ENCODE data around the gene PLA2R1. TPM values are rescaled to one million over a fixed set of nuclear protein-coding genes. Genes with fewer than 3 reads are reported as not detected.

Gene PLA2R1
- total RNA-seq, 1 experiment from 2014 or later = 8.4 TPM

DNA sequence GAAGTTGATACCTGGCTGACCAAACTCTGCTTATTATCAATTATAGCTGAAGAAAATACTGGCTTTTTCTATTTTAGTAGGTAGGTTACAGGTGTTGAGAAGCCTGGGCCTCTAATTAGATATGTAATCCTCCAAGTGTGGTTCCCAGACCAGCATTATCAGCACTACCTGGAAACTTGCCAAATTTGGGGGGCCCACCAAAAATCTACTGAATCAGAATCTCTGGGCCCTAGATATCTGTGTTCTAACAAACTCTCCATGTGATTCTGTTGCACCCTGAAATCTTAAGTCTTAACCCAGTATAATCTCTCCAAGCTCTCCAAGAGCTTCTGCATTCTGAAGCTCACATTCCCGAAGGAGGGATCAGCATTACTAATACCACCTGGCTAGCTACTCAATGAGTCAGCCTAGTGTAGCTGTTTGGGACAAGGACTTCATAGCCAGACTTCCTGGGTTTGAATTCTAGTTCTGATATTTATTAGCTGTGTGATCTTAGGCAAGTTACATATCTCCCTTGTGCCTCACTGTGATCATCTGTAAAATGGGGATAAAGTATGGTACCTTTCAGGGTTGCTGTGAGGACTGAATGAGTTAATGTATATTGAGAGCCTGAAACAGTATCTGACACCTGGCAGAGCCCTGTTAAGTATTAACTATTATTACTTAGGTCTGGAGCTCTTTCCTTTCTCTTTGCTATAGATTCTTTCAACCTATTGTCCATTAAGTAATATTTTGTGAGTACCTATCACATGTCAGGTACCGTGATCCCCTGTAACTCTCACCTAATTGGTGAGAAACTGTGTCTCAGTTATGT is 170.3 kb downstream of the PLA2R1 start:
- Mint-ChIP-seq H3K4me3 (ENCODE audit: unreplicated experiment) (no peak overlapping the region), H3K27ac (ENCODE audit: low read depth, unreplicated experiment) (no peak overlapping the region), H3K4me1 (ENCODE audit: insufficient read depth, unreplicated experiment) (no peaks in the 10 kb centered on the region), H3K27me3 (ENCODE audit: insufficient read depth, unreplicated experiment) (peaks cover 11% of the 10 kb centered on the region), H3K36me3 (ENCODE audit: insufficient read depth, unreplicated experiment) (no peaks in the 10 kb centered on the region), H3K9me3 (ENCODE audit: unreplicated experiment) (no peaks in the 10 kb centered on the region)
- intact Hi-C loops (cut with micrococcal nuclease) = no loop called here
- CTCF ChIA-PET = interaction anchor here (1.3 kb wide), 1 partner anchor 11 kb away, joined by 4 read pairs; no protein-coding TSS in a partner anchor
- TF ChIP-seq, protein P1, sequence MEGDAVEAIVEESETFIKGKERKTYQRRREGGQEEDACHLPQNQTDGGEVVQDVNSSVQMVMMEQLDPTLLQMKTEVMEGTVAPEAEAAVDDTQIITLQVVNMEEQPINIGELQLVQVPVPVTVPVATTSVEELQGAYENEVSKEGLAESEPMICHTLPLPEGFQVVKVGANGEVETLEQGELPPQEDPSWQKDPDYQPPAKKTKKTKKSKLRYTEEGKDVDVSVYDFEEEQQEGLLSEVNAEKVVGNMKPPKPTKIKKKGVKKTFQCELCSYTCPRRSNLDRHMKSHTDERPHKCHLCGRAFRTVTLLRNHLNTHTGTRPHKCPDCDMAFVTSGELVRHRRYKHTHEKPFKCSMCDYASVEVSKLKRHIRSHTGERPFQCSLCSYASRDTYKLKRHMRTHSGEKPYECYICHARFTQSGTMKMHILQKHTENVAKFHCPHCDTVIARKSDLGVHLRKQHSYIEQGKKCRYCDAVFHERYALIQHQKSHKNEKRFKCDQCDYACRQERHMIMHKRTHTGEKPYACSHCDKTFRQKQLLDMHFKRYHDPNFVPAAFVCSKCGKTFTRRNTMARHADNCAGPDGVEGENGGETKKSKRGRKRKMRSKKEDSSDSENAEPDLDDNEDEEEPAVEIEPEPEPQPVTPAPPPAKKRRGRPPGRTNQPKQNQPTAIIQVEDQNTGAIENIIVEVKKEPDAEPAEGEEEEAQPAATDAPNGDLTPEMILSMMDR (IDR thresholded peaks at IDR 0.05; ENCODE audit: unreplicated experiment) = no peak
- POLR2A ChIA-PET = no interaction called here
- no TSS peak for BruUV-seq (replicated peaks)
- DNase-seq (ENCODE audit: unreplicated experiment) = peak; percentile 57

DNA sequence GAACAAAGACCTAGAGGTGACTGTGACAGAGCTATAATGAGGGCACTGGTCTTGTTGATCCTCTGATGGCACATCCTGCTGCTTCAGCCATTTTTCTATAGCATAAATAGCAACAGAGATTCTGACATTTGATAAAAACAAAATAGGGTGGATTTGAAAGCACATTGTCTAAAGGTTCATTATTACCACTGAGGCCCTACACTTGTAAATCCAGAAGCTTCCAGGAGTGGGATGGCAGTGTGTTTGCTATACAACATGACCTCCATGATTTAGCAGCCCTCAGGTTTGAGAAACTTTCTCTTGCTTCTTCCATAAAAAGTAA is 171.2 kb downstream of the PLA2R1 start:
- Mint-ChIP-seq H3K9me3 (ENCODE audit: unreplicated experiment) (no peaks in the 10 kb centered on the region), H3K36me3 (ENCODE audit: insufficient read depth, unreplicated experiment) (no peaks in the 10 kb centered on the region), H3K27ac (ENCODE audit: low read depth, unreplicated experiment) (no peak overlapping the region), H3K27me3 (ENCODE audit: insufficient read depth, unreplicated experiment) (peaks cover 6% of the 10 kb centered on the region), H3K4me1 (ENCODE audit: insufficient read depth, unreplicated experiment) (no peaks in the 10 kb centered on the region), H3K4me3 (ENCODE audit: unreplicated experiment) (no peak overlapping the region)
- ChIA-PET CTCF (interaction anchor here (0.5 to 1.3 kb wide), 3 partner anchors 10 to 37 kb away, joined by 3 to 4 read pairs (median 3); no protein-coding TSS in a partner anchor), POLR2A (no interaction called here)
- TF ChIP-seq, protein P1 (IDR thresholded peaks at IDR 0.05; ENCODE audit: unreplicated experiment) = no peak
- intact Hi-C loops (cut with micrococcal nuclease) = no loop called here
- BruUV-seq (replicated peaks) = no TSS peak
- DNase-seq (ENCODE audit: unreplicated experiment) = no peak

DNA sequence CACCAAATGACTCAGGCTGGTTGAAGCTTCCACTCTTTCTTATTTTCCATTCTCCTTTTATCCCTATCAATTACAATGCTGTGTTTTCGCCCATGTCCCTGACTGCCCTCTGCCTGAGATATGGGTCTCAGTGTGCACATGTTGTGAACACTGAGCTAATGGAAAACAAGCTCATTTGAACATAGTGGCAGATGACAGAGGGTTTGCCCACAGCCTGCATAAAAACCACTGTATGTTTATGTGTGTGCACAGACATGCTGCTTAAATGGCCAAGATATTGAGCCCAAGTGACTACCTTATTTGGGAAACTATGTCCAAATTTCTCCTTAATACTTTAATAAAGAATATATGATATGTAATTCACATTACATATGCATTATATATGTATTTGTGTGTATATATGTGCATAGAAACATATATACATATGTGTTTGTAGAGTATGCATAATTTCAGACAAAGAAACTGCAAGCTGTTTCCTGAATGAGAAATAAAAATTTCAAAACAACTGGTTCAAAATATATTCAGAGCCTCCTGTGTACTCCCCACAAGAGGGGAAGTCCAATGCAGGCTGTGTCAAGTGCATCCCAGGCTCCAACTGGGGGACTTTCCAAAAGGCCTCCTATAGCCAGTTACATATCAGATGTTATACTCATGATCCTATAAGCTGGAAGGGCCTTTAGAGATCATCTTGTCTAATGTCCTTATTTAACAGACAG is 171.7 kb downstream of the PLA2R1 start:
- Mint-ChIP-seq H3K36me3 (ENCODE audit: insufficient read depth, unreplicated experiment) (no peaks in the 10 kb centered on the region), H3K9me3 (ENCODE audit: unreplicated experiment) (no peaks in the 10 kb centered on the region), H3K27ac (ENCODE audit: low read depth, unreplicated experiment) (no peak overlapping the region), H3K4me3 (ENCODE audit: unreplicated experiment) (no peak overlapping the region), H3K27me3 (ENCODE audit: insufficient read depth, unreplicated experiment) (peaks cover under 1% of the 10 kb centered on the region), H3K4me1 (ENCODE audit: insufficient read depth, unreplicated experiment) (no peaks in the 10 kb centered on the region)
- BruUV-seq (replicated peaks) = no TSS peak
- TF ChIP-seq, protein P1 (IDR thresholded peaks at IDR 0.05; ENCODE audit: unreplicated experiment) = no peak
- POLR2A ChIA-PET = no interaction called here
- CTCF ChIA-PET = interaction anchor here (0.5 to 0.6 kb wide), 2 partner anchors 25 to 37 kb away, joined by 3 read pairs; no protein-coding TSS in a partner anchor
- intact Hi-C loops (cut with micrococcal nuclease) = no loop called here
- DNase-seq (ENCODE audit: unreplicated experiment) = no peak

DNA sequence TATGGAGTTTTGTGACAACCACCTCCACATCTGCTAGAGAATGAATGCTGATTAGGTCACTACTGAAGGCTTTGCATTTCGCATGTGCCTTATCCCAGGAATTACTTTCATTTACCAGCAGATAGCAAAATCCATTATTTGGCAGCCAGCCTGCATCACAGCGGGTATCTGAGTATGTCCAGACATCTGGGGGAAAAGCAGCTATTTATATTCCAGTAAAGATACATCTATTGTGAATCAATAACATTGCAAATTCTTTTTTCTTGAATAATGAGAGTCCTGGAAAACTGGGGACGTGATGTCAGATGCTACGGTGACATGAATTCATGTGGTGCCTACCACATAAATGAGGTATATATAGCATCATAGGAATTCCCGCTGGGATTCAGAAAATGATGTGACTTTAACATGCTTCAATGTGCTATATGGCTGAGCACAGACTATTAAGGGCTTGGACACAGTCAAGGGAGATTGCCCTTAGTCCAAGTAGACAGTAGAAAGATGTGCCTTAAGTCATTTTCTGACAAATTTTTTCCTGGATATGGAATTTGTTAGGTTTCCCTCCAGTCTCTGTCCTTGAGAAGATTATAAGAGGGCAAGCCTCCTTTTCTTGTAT is 180.2 kb downstream of the PLA2R1 start:
- intact Hi-C loops (cut with micrococcal nuclease) = no loop called here
- ChIA-PET POLR2A (no interaction called here), CTCF (interaction anchor here (1.7 kb wide), 1 partner anchor 10 kb away, joined by 4 read pairs; no protein-coding TSS in a partner anchor)
- no peaks in the 10 kb centered on the region for H3K27me3 Mint-ChIP-seq (ENCODE audit: insufficient read depth, unreplicated experiment)
- H3K36me3 Mint-ChIP-seq (ENCODE audit: insufficient read depth, unreplicated experiment) = no peaks in the 10 kb centered on the region
- H3K27ac Mint-ChIP-seq (ENCODE audit: low read depth, unreplicated experiment) = no peak overlapping the region
- no peak for DNase-seq (ENCODE audit: unreplicated experiment)
- H3K4me3 Mint-ChIP-seq (ENCODE audit: unreplicated experiment) = no peak overlapping the region
- BruUV-seq (replicated peaks) = no TSS peak
- TF ChIP-seq, protein P1 (IDR thresholded peaks at IDR 0.05; ENCODE audit: unreplicated experiment) = no peak
- H3K4me1 Mint-ChIP-seq (ENCODE audit: insufficient read depth, unreplicated experiment) = peaks cover 6% of the 10 kb centered on the region
- no peaks in the 10 kb centered on the region for H3K9me3 Mint-ChIP-seq (ENCODE audit: unreplicated experiment)

Data from MCF 10A (cell line).